Dedifferentiated amniotic fluid mesenchymal stem cell (primary cell): ENCODE results near the gene AP3B1.
A peak's percentile ranks its signal among the peaks of the same experiment; 100 is the strongest.
"Not testable (repeated sequence)": the region's sequence is repeated elsewhere in the genome, so short reads cannot be mapped to it uniquely, and the experiment has no call there.

Experiments
- DNase-seq: peaks from one replicate; pipeline ENCODE4 v3.0.0-alpha.2; 2016; ENCODE audit errors: extremely low spot score

Gene AP3B1

DNA sequence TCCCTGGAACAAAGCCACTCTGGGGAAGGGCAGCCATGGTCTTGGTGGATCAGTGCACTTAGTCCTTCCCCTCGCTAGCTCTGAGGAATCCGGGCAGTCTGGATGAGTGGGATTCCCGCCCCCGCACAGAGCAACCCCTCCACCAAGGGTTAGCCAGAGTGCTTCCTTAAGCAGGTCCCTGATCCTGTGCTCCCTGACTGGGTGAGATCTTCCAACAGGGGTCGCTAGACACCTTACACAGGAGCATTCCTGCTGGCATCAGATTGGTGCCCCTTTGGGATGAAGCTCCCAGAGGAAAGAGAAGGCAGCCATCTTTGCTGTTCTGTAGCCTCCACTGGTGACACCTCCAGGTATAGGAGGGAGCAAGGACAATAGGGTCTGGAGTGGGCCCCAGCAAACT is 228.8 kb downstream of the AP3B1 start:
- no peak for DNase-seq

DNA sequence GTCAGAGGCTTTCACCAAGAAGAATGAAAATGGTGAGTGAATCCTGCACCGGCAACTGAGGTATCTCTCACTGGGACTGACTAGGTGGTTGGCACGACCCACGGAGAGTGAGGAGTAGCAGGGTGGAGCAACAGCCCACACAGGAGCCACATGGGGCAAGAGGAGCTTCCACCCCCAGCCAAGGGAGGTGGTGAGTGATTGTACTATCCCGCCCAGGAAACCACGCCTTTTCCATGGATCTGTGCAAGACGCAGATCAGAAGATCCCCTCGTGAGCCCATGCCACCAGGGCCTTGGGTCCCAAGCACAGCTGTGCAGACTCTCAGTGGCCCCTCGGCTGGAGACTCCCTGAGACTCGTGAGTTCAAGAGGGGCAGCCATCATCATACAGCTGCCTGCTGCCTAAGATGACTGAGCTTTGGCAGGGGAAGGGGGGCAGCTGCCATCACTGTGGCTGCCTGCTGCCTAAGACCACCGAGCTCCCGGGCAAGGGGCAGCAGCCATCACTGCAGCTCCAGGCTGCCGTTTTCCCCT is 229.5 kb downstream of the AP3B1 start:
- no peak for DNase-seq

DNA sequence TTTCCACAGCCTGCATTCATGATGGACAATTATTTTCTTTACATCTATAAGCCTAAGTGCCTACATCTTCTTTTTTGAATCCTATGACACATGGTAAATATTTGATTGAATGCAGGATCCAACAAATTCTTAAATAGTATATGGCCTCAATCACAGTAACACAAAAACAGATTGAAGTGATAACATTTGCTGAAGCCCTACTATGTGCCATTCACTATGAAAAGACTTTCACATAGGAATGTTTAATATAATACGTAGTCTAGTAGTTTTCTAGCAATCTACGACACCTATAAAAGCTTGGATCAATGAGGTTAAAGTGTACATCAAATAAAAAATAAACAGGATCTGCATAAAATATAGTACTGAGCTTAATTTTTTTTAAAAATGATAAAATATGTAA is 231.0 kb downstream of the AP3B1 start:
- no peak for DNase-seq

- no peak for DNase-seq
Observed at GRCh38 chr5:78062645-78063044, 231.9 kb downstream of the AP3B1 start.

DNA sequence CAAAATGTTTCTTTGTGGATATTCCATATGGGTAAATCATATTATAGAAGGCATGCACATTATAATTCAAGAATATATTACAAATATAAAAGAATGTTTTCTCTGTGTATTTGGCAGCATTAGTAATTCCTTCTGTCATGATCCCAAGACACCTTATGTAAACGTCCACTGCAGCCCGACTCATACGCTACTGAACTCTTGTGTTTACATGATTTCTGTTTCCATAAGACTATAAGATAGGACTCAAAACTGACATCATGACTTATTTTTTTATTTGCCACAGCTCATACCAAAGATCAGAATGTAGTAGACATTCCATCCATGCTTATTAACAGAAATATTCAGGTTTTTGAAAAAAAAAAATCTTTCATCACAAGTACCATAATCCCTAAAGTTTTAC is 234.1 kb downstream of the AP3B1 start:
- DNase-seq, result peak; percentile 25

- no peak for DNase-seq
Observed at GRCh38 chr5:78058625-78059024, 235.9 kb downstream of the AP3B1 start.

DNA sequence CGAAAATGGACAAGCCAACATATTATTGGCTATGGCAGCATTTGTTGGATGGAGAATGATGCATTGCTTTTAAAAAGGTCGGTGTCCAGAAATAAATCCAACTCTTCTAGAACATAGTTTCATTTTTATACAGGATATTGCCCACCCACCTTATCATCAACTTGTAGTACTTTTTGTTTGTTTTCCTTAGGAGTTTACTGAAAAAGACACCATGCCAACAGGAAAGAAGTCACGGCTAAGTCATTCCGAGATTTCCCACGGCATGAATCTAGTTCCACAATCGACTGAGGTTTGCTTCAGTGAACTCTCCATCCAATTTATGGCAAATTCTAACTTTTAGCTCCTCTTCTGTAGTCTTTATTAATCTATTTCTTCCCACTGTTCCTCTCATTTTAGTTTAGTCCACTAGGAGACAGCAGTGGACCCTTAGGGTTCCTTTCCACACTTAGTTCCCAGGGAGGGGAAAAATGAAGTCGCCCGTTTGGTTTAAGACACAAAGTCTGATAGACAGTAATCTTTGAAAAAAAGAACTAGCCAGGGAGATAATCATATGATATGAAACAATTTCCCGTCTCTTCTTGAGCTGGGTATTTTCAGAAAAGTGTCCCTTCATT is 237.5 kb downstream of the AP3B1 start:
- DNase-seq, result no peak

DNA sequence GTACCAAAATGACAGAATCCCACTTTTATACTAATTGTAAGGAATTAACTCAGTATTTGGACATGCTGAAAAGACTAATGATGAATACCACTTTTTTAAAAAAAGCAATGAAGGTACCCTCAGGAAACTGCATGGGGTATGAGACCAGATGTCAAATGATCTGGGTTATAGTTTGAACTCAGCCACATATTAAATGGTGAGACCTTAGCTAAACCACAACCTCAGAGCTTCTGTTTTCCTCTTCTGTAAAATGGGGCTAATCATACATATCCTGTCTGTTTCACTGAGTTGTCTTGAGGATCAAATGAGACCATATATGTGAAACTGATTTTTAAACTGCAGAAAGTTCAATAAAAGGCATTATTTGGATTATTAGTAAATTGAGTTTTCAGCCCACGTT is 238.4 kb downstream of the AP3B1 start:
- no peak for DNase-seq

- DNase-seq, result no peak
Observed at GRCh38 chr5:78050888-78051287, 243.6 kb downstream of the AP3B1 start.

GRCh38 chr5:78046823-78047222 is 247.7 kb downstream of the AP3B1 start:
- not testable (repeated sequence) for DNase-seq

- DNase-seq, result no peak
Observed at GRCh38 chr5:78046006-78046405, 248.5 kb downstream of the AP3B1 start.

- no peak for DNase-seq
Observed at GRCh38 chr5:78041805-78042204, 252.7 kb downstream of the AP3B1 start.

DNA sequence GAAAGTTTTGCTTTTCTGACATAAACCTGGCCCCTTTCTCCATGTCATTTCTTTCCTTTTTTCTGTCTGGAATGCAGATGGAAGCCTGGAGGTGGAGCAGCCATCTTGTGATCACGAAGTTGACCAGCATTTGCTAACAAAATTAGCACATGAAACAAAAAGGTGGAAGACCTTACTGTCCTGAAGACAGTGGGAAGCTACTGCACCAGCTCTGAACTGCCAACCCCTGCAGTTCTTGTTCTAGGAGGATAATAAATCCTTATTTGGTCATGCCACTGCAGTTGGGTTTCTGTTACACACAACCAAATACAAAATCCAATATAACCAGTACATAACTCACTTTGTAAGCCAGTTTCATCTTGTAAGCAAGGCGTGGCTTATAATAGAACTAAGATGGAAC is 269.0 kb downstream of the AP3B1 start:
- DNase-seq, result no peak

DNA sequence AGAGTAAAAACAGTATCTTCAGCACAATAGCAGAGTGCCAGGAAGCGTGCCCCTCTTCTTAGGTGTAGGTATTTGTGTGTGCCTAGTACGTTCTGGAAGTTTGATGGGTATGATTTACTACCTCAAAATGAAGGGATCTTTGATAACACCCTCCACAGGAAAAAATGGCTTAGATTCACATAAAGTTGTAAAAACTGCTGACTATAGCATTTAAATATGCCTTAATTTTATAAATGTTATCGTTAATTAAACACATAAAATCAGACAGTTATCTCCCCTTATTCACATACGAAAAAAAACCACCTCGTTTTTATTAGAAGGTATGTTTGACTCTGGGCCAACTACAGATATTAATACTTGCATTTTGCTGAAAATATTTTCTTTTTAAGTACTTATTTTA is 274.8 kb downstream of the AP3B1 start:
- DNase-seq, result no peak

GRCh38 chr5:78016863-78017529 is 277.5 kb downstream of the AP3B1 start:
- DNase-seq, result no peak

- DNase-seq, result peak; percentile 83
Observed at GRCh38 chr5:78009937-78010527, 284.5 kb downstream of the AP3B1 start.

GRCh38 chr5:78008356-78008967 is 286.0 kb downstream of the AP3B1 start:
- peak; percentile 56 for DNase-seq

DNA sequence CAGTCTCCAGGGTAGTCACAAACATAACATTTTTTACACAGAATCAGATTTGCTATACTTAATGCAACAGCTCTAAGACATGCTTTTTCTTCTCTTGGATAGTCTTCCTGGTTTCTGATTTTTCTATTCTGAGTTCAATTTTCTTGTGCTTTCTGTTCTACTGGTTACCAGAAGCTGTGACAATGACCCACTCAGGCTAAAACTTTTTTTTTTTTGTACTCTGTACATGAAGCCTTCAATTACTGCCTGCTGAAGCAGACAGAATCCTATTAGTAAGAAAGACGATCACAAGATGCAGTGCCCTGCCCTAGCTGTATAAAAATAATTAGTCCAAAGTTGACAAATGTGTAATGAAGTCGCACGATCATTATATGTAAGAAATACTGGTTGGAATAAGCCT is 287.3 kb downstream of the AP3B1 start:
- DNase-seq, result no peak

DNA sequence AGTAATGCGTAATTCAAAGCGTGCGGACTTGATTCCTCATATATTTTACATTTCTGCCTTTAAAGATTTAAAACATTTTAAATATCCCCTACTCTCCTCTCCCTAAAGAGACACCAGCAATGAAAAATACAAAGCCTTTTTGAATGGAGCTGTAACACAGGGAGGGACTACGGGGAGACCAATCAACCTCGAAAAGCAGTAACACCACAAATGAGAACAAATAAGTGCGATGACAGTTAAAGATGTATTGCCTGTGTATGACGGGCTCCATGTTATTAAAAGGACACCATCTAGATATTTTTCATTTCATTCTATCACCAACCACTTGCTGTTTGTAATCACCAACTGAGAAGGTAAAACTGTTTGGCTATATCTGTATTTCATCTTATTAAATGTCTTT is 288.0 kb downstream of the AP3B1 start:
- no peak for DNase-seq

DNA sequence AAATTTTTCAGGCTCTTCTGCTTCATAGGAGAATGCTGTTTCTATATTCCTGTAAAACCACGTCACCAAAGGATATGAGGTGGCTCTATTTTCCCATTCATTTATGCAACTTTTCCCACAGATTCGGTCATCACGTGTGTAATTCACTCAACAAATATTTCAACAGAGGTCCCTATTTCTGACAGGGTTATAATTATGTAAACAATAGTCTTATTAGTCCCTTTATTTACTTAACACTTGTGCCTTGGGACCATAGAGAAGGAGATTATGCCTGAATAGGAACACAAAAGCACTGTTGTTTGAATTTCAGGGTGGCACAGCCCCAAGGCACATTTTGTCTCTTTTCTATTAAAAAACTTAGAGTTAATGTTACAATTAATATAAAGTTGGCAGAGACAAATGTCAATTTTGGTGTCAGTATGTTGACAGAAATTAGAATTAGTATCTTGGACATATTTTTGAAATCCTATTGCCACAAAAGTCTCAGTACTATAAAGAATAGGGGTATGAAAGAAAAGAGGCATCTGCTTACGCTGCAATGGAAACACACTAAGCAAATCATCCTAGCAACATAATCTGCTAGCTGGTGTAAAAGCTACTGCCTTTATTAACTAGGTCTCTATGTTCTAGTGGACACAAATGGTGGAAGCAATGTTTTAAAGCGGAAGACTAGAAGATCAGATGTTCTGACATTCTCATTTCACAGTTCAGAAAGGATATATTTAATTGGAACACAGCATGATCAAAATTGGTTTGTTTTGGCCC is 289.3 kb downstream of the AP3B1 start:
- DNase-seq, result no peak

DNA sequence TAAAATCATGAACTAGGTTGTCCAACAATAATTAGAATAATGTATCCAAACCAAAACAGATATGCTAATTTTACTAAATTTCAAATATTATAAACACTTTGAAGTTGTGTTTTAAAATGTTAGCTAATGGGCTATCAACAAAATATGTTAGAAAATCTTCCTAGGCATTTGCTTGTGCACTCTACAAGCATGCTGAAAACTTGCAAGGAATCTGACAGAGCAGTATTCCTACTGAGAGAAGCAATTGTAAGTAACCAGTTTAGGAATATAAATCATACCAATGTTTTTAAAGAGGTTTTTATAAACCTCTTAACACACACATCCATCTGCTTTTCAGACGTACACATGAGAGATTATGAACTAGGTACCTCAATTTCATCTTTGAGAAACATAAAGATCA is 289.9 kb downstream of the AP3B1 start:
- DNase-seq, result no peak

DNA sequence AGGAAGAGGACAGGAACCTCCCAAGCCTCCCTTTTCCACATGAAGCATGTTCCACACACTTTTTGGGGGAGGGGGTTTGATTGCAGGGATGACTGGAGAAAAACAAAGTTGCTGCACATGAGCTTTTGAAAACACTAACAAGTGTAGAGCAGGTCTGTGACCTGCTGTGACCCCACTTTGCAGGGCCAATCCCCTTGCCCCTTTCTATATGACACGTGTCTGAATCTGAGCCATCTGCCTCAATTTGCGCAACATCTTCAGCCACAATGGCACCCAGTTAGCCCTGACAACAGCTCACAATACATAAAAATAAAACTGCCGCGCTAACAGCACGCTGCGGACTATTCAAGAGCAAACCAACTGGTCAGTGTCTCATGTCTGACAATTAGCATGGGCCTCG is 290.6 kb downstream of the AP3B1 start:
- DNase-seq, result no peak
